ENCODE data around the gene CCER1.

DNA sequence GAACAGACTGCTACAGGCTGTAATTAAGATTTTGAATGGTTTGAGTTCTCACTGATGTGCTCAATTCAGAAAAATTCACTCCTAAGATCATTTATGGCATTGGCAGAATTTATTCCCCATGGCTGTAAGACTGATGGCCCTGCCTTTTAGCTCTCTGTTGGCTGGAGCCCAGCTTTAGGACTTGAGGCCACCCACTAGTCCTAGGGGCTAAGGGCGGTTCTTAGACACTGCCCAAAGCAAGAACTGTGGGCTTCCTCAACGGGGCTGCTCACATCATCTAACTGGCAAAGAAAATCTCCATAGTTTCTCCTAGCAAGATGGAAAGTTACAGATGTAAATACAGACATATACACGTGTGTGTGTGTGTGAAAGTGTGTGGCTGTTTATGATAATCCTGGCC, 3.4 kb upstream of the CCER1 start:
- no peak for TF ChIP-seq CTCF (conservative IDR thresholded peaks at IDR 0.05 in 1 of 2, IDR thresholded peaks at IDR 0.05 in 1 of 2; ENCODE audit: extremely low read depth in 1 of 2, insufficient read depth in 1 of 2, low read depth in 1 of 2, low read length in 2 of 2)
- TF ChIP-seq EZH2 (IDR thresholded peaks at IDR 0.05; ENCODE audit: borderline replicate concordance, low read length): no peak

All from mammary epithelial cell (primary cell).